HG02885 (cell line): Measurements from ENCODE around the gene CTAGE9.
"Not testable (repeated sequence)": the region's sequence is repeated elsewhere in the genome, so short reads cannot be mapped to it uniquely, and the experiment has no call there.

Experiments used
- ATAC-seq: cut with Tn5 transposase; IDR thresholded peaks from one replicate; pipeline ENCODE4 v1.9.1; 2021; ENCODE audit warnings: mild to moderate bottlenecking; ENCODE audit not compliant: unreplicated experiment, poor library complexity

Gene CTAGE9

DNA sequence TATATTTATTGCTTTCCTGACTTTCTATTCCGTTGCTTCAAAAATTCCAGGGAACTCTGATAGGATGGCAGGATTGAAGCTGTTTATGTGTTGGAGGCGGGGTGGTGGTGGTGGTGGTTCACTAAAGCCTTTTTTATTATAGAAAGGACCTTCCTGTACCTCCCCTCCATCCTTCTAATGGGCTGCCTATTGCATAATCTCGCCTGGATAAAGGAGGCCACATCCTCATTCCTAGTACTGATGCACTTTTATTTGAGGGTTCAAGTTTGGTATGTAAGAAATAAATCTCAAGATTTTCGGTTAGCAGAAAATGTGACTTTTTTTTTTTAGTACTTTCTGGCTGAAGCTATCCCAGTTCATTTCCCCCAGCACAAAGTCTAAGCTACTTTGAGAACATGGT lies 18.7 kb upstream of the CTAGE9 start:
- ATAC-seq = no peak

DNA sequence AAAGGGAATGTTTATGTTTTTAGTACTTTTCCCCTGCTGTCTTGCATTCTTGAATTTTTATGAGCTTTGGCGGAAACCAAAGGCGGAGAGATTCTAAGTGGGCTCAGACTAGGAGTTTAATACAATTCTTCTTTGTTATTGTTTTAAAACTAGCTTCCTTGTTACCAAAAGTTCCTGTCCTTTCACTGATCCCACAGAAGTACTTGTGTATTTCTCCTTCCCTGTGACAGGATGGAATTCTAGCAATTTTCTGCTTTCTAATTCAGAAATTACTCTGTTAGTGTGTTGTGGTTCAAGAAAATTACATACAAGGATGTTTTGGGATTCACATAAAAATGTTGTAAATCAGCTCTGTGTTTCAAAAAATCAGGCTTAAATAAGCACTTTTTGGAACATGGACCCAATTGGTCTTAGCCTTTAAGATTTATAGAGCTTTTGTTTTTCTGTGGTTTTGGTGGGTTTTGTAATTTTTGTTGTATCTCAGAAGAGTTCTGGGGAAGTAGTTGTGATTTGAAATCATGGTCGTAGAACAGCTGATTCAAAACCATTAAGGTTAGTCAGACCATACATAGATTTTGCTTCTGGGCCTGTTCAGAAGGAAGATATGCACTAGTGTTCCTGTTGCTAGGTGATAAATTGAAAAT lies 17.6 kb upstream of the CTAGE9 start:
- ATAC-seq = no peak

DNA sequence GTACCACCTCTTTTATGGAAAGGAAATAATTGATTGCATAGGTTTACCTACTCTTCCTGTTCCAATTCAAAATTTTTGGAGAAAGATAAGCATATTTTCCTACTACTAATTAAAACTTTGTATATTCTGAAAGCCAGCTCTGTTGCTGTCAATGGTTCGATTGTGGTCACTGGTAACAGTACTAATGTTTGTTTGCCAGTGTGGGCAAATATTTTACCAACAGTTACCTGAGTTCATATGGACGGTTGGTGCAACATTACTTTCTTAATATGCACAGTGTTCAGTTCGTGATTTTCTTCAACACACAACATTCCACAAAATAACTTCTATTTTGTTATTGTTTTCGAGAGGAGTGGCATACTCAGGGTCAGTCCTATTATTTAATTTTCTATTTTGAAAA lies 17.1 kb upstream of the CTAGE9 start:
- ATAC-seq = no peak

DNA sequence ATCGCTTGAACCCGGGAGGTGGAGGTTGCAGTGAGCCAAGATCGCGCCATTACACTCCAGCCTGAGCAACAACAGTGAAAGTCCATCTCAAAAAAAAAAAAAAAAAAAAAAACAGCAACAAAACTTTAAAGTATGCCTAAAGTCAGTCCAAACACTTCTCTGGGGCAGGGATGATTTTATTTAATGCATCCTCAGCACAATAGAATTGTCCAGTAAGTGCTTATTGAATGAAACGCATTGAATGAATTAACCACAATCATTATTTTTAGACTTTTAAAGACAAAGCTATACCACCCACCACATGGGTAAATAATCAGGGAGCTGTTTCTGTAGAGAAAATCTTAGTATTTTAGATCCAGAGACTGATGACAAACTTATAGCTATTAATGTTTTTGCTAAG lies 16.6 kb upstream of the CTAGE9 start:
- ATAC-seq = no peak

DNA sequence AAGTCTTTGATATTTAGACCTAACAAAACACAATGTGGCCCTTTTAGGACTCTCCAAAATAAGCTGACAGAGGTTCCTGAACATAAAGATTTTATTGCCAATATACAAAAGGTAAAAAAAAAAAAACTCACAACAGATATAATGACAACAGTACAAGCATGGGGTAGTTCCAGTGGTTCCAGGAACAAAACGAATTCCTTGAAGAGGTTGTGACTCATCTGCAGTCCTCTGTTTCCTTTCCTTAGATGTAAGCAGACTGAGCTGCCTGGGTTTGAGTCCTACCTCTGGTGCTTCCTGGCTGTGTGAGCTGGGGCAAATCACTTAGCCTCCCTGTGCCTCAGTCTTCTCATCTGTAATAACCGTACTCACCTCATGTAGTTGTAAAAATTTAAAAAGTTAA lies 13.3 kb upstream of the CTAGE9 start:
- ATAC-seq = no peak

DNA sequence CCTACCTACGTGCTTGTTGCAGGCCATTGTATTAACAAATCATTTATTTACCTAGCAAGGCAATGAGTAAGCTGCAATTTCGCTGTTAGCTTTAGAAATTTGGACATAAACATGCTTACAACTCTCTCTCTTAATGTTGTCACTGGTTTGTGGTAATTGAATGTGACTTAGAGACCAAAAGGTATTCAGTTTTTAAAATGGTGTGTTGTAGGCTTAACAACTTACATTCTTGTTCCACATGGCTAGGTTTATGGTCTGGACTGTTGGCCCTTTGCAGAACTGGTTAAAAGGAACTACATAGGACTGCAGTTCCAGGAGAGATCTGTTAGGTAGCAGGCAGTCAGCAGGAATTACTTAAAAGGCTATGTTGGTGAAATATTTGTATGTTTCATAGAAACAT lies 10.3 kb upstream of the CTAGE9 start:
- no peak for ATAC-seq

DNA sequence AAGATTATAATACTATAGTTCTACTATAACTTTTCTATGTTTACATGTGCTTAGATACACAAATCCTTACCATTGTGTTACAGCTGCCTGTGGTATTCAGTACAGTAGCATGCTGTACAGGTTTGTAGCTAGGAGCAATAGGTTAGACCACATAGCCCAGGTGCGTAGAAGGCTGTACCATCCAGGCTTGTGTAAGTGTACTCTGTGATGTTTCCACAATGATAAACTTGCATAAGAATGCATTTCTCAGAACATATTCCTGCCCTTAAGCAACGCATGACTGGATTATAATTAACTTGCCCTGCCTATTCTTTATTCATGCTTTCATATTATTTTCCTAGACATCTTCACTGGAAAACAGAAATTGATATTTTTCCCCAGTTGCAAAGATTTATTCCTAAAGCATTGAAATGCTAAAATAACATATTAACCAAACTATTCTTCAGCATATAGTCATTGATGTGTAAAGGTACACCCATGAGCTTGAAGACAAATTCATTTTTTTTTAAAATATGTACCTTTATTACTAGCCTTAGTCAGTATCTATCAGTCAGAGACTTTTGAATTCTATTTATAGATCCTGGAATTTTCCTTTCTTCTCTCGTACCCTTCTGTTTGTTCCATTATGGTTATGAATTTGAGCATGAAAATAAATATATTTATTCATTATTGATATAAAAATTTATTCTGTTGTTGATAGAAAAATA lies 7.2 kb upstream of the CTAGE9 start:
- ATAC-seq = no peak

DNA sequence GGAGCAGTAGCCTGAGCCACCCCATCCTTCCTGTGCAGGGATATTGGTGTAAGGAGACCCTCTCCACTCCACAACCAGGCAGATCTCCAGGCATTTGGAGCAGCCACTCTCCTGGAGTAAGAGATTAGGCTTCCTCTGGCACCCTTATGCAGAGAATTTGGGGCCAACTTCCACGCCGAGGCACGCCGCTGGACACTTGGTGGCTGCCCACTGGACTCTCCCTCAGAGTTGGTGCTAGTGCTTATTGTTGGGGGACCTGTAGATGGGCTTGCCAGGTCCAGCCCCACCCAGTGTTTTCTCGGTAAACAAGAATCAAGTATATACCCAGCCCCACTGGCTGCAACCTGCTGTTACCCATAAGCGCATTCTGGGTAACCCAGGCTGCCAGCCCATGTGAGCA lies 4.8 kb upstream of the CTAGE9 start:
- not testable (repeated sequence) for ATAC-seq

DNA sequence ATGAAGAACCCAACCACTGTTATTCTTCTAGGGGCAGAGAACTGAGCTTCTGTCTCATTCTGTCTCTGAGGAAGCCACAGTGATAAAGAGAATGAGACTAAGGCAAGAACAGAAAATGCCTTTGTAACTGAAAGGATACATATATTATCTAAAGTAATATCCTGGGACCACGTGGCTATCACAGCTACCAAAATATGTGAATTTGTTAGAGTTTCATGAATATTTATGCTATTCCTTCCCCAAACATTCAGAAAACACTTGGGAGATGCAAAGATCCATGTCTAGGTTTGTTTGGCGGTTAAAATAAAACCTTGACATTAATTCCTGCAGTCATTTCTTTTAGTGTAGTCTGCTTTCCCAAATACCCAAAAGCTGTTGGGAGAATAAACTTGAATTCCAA lies 6.9 kb downstream of the CTAGE9 start:
- not testable (repeated sequence) for ATAC-seq

DNA sequence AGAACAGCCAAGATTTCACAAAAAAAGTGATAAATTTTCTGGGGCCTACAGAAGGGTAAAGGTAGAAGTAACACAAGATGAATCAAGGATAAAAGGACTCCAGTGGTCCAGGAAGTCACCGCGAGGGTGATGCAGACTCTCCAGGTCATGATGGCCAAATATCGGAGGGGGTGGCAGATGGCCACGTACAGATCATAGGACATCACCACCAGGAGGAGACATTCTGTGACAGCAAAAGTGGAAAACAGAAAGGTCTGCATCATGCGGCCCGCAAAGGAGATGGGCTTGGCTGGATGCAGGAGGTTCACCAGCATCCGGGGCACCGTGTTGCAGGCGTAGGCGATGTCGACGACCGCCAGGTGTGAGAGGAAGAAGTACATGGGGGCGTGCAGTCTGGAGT lies 10.0 kb downstream of the CTAGE9 start:
- not testable (repeated sequence) for ATAC-seq

DNA sequence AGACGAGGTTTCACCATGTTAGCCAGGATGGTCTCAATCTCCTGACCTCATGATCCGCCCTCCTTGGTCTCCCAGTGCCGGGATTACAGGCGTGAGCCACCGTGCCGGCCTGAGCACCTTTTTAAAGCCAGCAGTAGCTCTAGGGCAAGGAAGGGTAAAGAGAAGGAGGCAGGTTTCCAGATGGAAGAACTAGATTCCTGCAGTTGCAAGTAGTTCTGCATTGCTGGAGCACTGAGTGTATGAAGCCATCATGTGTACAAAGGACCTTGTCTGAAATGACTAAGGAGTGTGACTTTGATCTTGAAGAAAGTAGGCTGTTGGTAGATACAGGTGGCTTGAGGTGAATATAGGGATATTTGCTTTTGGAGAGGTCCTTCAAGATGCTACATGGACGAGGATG lies 13.9 kb downstream of the CTAGE9 start:
- ATAC-seq = no peak

DNA sequence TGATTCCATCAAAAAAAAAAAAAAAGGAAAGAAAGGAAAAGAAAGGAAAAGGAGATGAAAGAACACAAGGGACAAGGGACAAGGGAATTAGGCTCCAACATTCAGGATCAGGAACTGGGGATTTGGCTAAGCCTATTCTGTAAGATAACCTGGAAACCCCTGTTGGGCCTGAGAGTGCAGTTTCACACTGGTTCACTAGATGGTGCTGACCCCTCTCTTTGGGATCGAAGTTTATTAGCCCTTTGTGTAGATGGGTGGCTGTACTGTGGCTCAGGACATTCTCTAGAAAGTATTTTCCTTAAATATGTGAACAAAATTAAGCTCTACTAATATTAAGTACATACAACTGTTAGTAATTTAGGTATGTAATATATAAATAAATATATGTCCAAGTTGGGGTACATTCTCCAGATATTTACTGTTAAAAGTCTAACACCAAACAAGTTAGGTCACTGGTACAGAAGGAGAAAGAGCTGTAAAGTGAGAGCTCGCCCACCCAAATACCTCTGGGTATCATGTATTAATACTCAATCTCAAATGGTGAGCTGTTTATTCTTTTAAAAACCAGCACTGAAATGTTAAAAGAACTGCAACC lies 15.9 kb downstream of the CTAGE9 start:
- ATAC-seq = peak; percentile 91

DNA sequence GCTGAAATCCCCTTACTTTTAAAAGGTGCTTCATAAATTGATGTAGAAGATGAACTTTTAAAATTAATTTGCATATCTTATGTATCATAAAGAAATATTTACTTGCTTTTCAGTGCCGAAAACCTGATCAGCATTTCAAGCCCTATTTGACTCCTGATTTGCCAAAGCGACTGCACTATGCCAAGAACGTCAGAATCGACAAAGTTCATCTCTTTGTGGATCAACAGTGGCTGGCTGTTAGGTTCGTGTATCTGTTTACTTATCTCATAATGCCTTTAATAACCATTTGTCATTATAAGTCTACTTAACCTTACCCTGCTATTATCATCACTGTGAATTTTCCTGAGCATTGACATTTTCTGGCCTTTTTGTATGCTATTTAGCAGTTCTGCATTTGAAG lies 17.4 kb downstream of the CTAGE9 start:
- ATAC-seq = no peak

DNA sequence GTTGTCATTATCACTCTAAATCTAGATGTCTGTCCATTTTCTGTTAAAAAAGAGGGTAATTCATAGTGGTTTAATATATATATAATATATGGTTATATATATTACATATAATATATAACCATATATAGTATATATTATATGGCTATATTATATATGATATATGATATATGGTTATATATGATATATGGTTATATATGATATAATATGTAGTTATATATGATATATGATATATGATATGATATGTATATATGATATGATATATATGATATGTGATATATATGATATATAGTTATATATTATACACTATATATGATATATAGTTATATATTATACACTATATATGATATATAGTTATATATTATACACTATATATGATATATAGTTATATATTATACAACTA lies 18.2 kb downstream of the CTAGE9 start:
- ATAC-seq = no peak

DNA sequence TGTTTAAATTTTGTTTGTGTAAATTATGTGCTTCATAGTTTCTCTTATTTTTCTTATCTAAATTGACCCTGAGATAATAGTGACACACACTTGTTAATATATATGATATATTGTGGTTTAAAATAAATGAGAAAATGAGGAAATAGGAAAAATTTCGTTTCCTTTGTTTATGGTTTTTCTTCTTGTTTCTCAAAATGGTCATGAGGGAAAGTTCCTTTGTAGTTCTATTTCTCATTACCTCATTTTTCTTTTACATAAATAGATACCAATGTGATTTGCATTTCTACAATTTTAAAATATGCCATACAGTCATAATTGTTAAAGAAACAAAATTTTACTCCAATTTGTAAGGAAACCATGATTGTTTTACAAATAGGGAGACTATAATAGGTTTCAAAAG lies 18.8 kb downstream of the CTAGE9 start:
- no peak for ATAC-seq

DNA sequence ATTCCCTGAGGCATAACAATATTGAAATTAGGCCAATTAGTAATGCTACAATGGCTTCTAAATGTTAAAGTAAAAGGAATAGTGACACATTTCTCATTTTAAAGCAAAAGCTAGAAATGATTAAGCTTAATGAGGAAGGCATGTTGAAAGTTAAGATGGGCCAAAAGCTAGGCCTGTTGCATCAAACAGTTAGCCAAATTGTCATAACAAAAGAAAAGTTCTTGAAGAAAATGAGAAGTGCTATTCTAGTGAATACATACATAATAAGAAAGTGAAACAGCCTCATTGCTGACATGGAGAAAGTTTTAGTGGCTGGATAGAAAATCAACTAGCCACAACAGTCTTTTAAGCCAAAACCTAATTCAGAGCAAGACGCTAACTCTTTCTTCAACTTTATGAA lies 22.5 kb downstream of the CTAGE9 start:
- ATAC-seq = peak; percentile 69

DNA sequence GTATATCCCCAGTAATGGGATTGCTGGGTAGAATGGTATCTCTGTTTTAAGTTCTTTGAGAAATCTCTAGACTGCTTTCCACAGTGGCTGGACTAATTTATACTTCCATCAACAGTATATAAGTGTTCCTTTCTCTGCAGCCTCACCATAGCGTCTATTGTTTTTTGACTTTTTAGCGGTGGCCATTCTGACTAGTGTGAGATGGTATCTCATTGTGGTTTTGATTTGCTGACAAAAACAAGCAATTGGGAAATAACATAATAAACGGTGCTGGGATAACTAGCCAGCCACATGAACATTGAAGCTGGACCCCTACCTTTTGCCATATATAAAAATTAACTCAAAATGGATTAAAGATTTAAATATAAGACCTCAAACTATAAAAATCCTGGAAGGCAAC lies 23.8 kb downstream of the CTAGE9 start:
- ATAC-seq = no peak

DNA sequence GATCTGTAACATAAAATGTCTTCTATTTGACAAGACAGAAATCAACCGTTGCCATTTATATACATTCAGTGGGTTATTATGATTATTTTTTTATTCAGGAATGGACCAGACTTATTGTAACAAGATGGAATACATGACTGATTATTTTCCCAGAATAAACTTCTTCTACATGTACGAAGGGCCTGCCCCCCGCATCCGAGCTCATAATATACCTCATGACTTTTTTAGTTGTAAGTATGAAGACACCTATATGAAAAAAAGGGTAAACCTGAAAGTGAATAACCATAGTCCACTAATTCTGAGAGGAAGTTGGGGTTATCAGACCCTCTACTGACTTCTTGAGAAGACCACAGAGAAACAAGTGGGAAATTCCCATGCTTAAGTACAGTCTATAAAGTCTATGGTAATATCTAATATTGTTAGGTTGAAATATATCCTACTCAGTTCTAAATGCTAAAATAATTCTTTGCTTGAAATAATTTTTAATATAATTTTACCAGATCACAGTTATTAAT lies 25.5 kb downstream of the CTAGE9 start:
- ATAC-seq = peak; percentile 63

DNA sequence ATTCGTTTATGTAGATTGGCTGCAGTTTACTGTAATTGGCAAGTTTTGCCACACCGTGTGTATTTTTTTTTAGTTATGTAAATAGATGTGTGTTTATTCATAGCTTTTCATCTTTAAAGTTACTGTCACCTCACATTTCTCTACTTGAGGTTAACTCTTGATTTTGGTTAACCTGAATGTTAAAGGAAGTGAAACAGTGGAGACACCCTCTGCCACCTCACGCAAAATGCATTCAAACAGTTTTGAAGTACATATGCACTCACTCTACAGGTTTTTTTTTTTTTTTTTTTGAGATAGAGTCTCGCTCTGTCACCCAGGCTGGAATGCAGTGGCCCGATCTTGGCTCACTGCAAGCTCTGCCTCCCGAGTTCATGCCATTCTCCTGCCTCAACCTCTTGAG lies 27.3 kb downstream of the CTAGE9 start:
- ATAC-seq = peak; percentile 79

DNA sequence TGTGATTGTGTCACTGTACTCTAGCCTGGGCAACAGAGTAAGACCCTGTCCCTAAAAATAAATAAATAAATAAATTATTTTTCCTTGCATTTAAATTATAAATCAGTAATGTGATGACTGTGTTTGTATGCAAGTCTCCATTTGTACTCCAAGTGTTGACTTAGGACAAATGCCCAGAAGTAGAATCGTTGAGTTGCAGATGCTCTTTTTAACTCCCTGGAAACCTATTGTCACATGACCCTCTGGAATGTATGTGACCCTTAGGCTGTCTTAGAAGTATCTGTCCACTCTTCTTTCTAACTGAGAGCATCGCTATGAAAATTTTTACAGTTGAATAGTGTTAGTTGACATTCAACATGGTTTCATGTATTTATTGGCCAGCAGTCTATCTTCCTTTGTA lies 28.4 kb downstream of the CTAGE9 start:
- no peak for ATAC-seq

DNA sequence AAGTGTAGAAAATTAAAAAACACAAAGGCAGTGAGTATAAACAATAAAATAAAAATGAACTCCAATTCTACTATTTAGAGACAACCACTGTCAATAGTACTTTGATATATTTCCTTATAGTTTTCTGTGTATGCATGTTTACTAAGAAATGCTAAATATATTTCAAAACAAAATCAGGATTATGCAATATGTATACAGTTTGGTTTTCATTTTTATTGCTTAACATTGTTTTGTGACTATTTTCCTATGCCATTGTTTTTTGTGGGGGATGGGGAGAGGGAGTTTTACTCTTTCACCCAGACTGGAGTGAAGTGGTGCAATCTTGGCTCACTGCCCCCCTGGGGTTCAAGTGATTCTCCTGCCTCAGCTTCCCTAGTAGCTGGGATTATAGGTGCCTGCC lies 29.2 kb downstream of the CTAGE9 start:
- ATAC-seq = no peak

DNA sequence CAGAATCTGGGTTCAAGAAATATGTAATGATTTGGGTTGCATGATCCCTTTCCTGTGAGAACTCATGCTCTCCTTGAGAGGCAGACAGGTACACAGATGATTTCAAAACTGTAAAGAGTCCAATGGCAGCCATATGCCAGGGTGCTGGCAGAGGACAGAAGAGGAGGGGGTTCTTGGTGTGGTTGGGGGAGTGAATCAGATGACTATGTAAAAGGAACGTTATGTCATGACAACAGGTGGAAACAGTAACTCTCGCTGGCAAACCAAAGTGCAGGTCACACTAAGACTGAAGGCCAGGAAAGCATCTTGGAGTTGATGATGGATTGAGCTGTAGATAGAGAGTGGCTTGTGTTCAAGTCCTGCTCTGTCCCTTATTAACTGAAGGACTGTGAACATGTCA lies 29.9 kb downstream of the CTAGE9 start:
- ATAC-seq = no peak
